HCT116 (cell line): ENCODE data around the gene NCOA6. TPM values are rescaled to one million over a fixed set of nuclear protein-coding genes. Genes with fewer than 3 reads are reported as not detected.
A peak's percentile ranks its signal among the peaks of the same experiment; 100 is the strongest.

Experiments
- ATAC-seq: fragments of 200-7000 bp; cut with Tn5 transposase; 2 replicates; pipeline ENCODE4 v1.9.1; 2020; ENCODE audit warnings: mild to moderate bottlenecking, moderate library complexity
- BruUV-seq: library from RNA; stranded (reverse); fragments of 400-500 nt; replicated peaks from 2 replicates; lab custom pipeline; 2021; lab: Mats Ljungman, UMichigan
- CTCF ChIA-PET: fragments of 300-600 bp; sonication (Branson Sonifier 250); formaldehyde crosslinking; loops from one replicate; lab custom pipeline; 2021; ENCODE audit warnings: antibody characterized with exemption; lab: Charles Lee
- POLR2A ChIA-PET: fragments of 300-600, 350-600 bp; sonication (Branson Sonifier 250); formaldehyde crosslinking; loops from one replicate; lab custom pipeline; 2021; ENCODE audit warnings: antibody characterized with exemption; lab: Charles Lee
- RAD21 ChIA-PET, 2 experiments: fragments of 300-600 bp; sonication (Branson Sonifier 250); formaldehyde crosslinking; loops; one replicate each; lab custom pipeline; 2023; ENCODE audit warnings: low total read pairs in 2 of 2; ENCODE audit not compliant: uncharacterized antibody in 2 of 2, unreplicated experiment in 2 of 2, low non-redundant PET in 1 of 2; lab: Charles Lee
- DNase-seq: peaks from one replicate; pipeline ENCODE4 v3.0.0-alpha.2; 2010; ENCODE audit warnings: low read depth, low spot score
- H2AFZ ChIP-seq: fragments of 200-600 bp; shearing (Covaris generic), sonication (generic); 2 replicates; pipeline ENCODE4 v1.6.1; 2017; ENCODE audit warnings: low read depth, mixed run types, mixed read lengths, antibody characterized with exemption, low read length; ENCODE audit not compliant: poor library complexity, severe bottlenecking
- H3K27ac ChIP-seq: 2 replicates; pipeline ENCODE4 v1.5.1; 2012; ENCODE audit warnings: low read depth, low read length
- H3K27me3 ChIP-seq: fragments of 200-600 bp; sonication (generic); 2 replicates; pipeline ENCODE4 v1.6.1; 2016; ENCODE audit warnings: mixed run types, low read length, mixed read lengths; ENCODE audit not compliant: insufficient read depth
- H3K36me3 ChIP-seq, 2 experiments: fragments of 200-500 bp in 1 of 2; fragments of 200-600 bp in 1 of 2; sonication (Bioruptor generic) in 1 of 2; sonication (generic) in 1 of 2; 2 replicates each; pipeline versions ENCODE4 v1.5.1 to v1.6.1; 2014 to 2016; ENCODE audit warnings: low read length in 2 of 2, inconsistent platforms in 1 of 2, mixed read lengths in 1 of 2, mixed run types in 1 of 2; ENCODE audit not compliant: insufficient read depth in 2 of 2, control insufficient read depth in 1 of 2
- H3K4me1 ChIP-seq, 2 experiments: fragments of 200-600 bp in 1 of 2; sonication (generic) in 1 of 2; 2 replicates each; pipeline versions ENCODE4 v1.5.1 to v1.6.1; 2012 to 2017; ENCODE audit warnings: low read length in 2 of 2, inconsistent platforms in 1 of 2, mild to moderate bottlenecking in 1 of 2, mixed read lengths in 1 of 2, mixed run types in 1 of 2, moderate library complexity in 1 of 2; ENCODE audit not compliant: insufficient read depth in 2 of 2, control insufficient read depth in 1 of 2
- H3K4me2 ChIP-seq: fragments of 200-600 bp; sonication (generic); 2 replicates; pipeline ENCODE4 v1.6.1; 2017; ENCODE audit warnings: mixed run types, low read length, mixed read lengths
- H3K4me3 ChIP-seq, 2 experiments: fragments of 200-600 bp in 1 of 2; sonication (generic) in 1 of 2; replicated peaks in 1 of 2; 2 replicates each; pipeline ENCODE4 v1.5.1; 2011 to 2016; ENCODE audit warnings: low read length in 2 of 2, control low read depth in 1 of 2, low read depth in 1 of 2, mild to moderate bottlenecking in 1 of 2, mixed read lengths in 1 of 2, mixed run types in 1 of 2
- H3K79me2 ChIP-seq: fragments of 200-600 bp; sonication (generic); 2 replicates; pipeline ENCODE4 v1.6.1; 2017; ENCODE audit warnings: mild to moderate bottlenecking, mixed run types, low read length, moderate library complexity, mixed read lengths; ENCODE audit not compliant: insufficient read depth
- H3K9ac ChIP-seq: fragments of 200-600 bp; sonication (generic); 2 replicates; pipeline ENCODE4 v1.6.1; 2016; ENCODE audit warnings: low read length, mixed read lengths
- H3K9me2 ChIP-seq: fragments of 200-600 bp; sonication (generic), shearing (Covaris generic); 2 replicates; pipeline ENCODE4 v1.6.1; 2017; ENCODE audit warnings: mixed run types, mild to moderate bottlenecking, moderate library complexity; ENCODE audit not compliant: insufficient read depth
- H3K9me3 ChIP-seq, 2 experiments: fragments of 200-500 bp in 1 of 2; fragments of 200-600 bp in 1 of 2; sonication (Bioruptor generic) in 1 of 2; sonication (generic) in 1 of 2; 2 replicates each; pipeline ENCODE4 v1.6.1; 2014 to 2017; ENCODE audit warnings: low read length in 2 of 2, mixed read lengths in 2 of 2, inconsistent platforms in 1 of 2, low read depth in 1 of 2, mild to moderate bottlenecking in 1 of 2, mixed run types in 1 of 2, moderate library complexity in 1 of 2; ENCODE audit not compliant: control insufficient read depth in 1 of 2, insufficient read depth in 1 of 2
- H4K20me1 ChIP-seq: fragments of 200-600 bp; sonication (generic), shearing (Covaris generic); 2 replicates; pipeline ENCODE4 v1.6.1; 2017; ENCODE audit warnings: mixed run types, mild to moderate bottlenecking, moderate library complexity; ENCODE audit not compliant: insufficient read depth
- EGR1 ChIP-seq: IDR thresholded peaks from 2 replicates; pipeline ENCODE4 v1.6.1; 2012; ENCODE audit warnings: low read depth
- ELF1 ChIP-seq: IDR thresholded peaks from 2 replicates; pipeline ENCODE4 v1.6.1; 2012; ENCODE audit warnings: low read depth, borderline replicate concordance
- EZH2phosphoT487 ChIP-seq: fragments of 200-600 bp; IDR thresholded peaks from 2 replicates; pipeline ENCODE4 v1.6.1; 2018; ENCODE audit warnings: antibody characterized with exemption, borderline replicate concordance
- JUND ChIP-seq: IDR thresholded peaks from 2 replicates; pipeline ENCODE4 v1.6.1; 2012
- POLR2A ChIP-seq: IDR thresholded peaks from 2 replicates; pipeline ENCODE4 v1.7.0; 2011; ENCODE audit warnings: borderline replicate concordance; ENCODE audit not compliant: insufficient read depth, insufficient read length; ENCODE audit errors: extremely low read depth
- RAD21 ChIP-seq: IDR thresholded peaks from 2 replicates; pipeline ENCODE4 v1.6.1; 2012; ENCODE audit warnings: low read depth, mild to moderate bottlenecking
- REST ChIP-seq: IDR thresholded peaks from 2 replicates; pipeline ENCODE4 v1.6.1; 2012; ENCODE audit warnings: low read depth
- SIN3A ChIP-seq: IDR thresholded peaks from 2 replicates; pipeline ENCODE4 v1.6.1; 2012; ENCODE audit warnings: low read depth
- SP1 ChIP-seq: IDR thresholded peaks from 2 replicates; pipeline ENCODE4 v1.6.1; 2012; ENCODE audit warnings: low read depth
- TCF7L2 ChIP-seq: IDR thresholded peaks from 2 replicates; pipeline ENCODE4 v1.7.0; 2011; ENCODE audit warnings: borderline replicate concordance, inconsistent platforms; ENCODE audit not compliant: insufficient read depth, insufficient read length; ENCODE audit errors: extremely low read depth
- ZBTB33 ChIP-seq: IDR thresholded peaks from 2 replicates; pipeline ENCODE4 v1.6.1; 2011; ENCODE audit warnings: mild to moderate bottlenecking, low read length, moderate library complexity; ENCODE audit not compliant: insufficient replicate concordance; ENCODE audit errors: extremely low read depth
- ZNF274 ChIP-seq: fragments of 200-500 bp; sonication (Bioruptor generic); IDR thresholded peaks from 2 replicates; pipeline ENCODE4 v1.6.1; 2014; ENCODE audit warnings: mild to moderate bottlenecking, low read depth, low read length, inconsistent platforms
- intact Hi-C: fragments of 100-400 bp; cut with micrococcal nuclease; formaldehyde crosslinking; loops from 2 replicates; pipeline ENCODE4 v1.10.0; 2022
- total RNA-seq: library from RNA; stranded (reverse); gene quantifications from one replicate; pipeline ENCODE4 v1.2.1, GENCODE V29; 2021; ENCODE audit not compliant: unreplicated experiment

Gene NCOA6
- total RNA-seq, 1 experiment from 2014 or later, result 24.8 TPM

GRCh38 chr20:34791289-34792020 is 34.0 kb downstream of the NCOA6 start (continued):
- TF ChIP-seq REST, result no peak

- POLR2A ChIA-PET, result no interaction called here
- Histone ChIP-seq H3K9me3 (no peaks in the 10 kb centered on the region), H3K9ac (no peak overlapping the region), H3K4me3 (no peak overlapping the region), H3K79me2 (no peaks in the 10 kb centered on the region), H3K4me1 (no peaks in the 10 kb centered on the region), H3K9me2 (no peaks in the 10 kb centered on the region), H4K20me1 (peaks cover 2% of the 10 kb centered on the region; the same call in 1 of the 2 replicates), H3K4me2 (no peak overlapping the region), H3K27ac (no peak overlapping the region), H2AFZ (no peak overlapping the region), H3K27me3 (no peaks in the 10 kb centered on the region), H3K36me3 (peaks cover 1 to 2% of the 10 kb centered on the region in 2 experiments; a peak in 2 of 4 replicates)
- ATAC-seq (no peak), DNase-seq (no peak)
- intact Hi-C loops, result no loop called here
- RAD21 ChIA-PET, result no interaction called here
- BruUV-seq, result TSS peak; percentile 40
- CTCF ChIA-PET, result interaction anchor here (0.6 to 2.9 kb wide), 2 partner anchors 11 to 316 kb away, joined by 4 to 16 read pairs; no protein-coding TSS in a partner anchor
- TF ChIP-seq POLR2A (no peak), RAD21 (no peak), REST (no peak), SP1 (no peak), SIN3A (no peak), EZH2phosphoT487 (no peak), JUND (no peak), ZNF274 (no peak), ZBTB33 (no peak), EGR1 (no peak), TCF7L2 (no peak), ELF1 (no peak)
These were observed 44.2 kb downstream of the NCOA6 start for GRCh38 chr20:34781220-34781619.
